ENCODE data around the gene ZNF516. TPM values are rescaled to one million over a fixed set of nuclear protein-coding genes. Genes with fewer than 3 reads are reported as not detected.

The ZNF516 gene
- total RNA-seq, 6 donors from 2014 or later: 21.9 to 44.3 (median 36.5) TPM

- TF ChIP-seq EP300 (IDR thresholded peaks at IDR 0.05): no peak
- TF ChIP-seq POLR2AphosphoS5 (IDR thresholded peaks at IDR 0.05): no peak
- TF ChIP-seq, protein P1, sequence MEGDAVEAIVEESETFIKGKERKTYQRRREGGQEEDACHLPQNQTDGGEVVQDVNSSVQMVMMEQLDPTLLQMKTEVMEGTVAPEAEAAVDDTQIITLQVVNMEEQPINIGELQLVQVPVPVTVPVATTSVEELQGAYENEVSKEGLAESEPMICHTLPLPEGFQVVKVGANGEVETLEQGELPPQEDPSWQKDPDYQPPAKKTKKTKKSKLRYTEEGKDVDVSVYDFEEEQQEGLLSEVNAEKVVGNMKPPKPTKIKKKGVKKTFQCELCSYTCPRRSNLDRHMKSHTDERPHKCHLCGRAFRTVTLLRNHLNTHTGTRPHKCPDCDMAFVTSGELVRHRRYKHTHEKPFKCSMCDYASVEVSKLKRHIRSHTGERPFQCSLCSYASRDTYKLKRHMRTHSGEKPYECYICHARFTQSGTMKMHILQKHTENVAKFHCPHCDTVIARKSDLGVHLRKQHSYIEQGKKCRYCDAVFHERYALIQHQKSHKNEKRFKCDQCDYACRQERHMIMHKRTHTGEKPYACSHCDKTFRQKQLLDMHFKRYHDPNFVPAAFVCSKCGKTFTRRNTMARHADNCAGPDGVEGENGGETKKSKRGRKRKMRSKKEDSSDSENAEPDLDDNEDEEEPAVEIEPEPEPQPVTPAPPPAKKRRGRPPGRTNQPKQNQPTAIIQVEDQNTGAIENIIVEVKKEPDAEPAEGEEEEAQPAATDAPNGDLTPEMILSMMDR (IDR thresholded peaks at IDR 0.05): no peak
- TF ChIP-seq POLR2A (IDR thresholded peaks at IDR 0.05): no peak
- ATAC-seq (ENCODE audit: low FRiP score in 2 of 2): peak; percentile 39 to 43
- Histone ChIP-seq H3K4me3 (no peak overlapping the region), H3K27ac (no peak overlapping the region), H3K36me3 (no peaks in the 10 kb centered on the region), H3K9me3 (no peaks in the 10 kb centered on the region), H3K4me1 (peaks cover 0 to 39% (median 25%) of the 10 kb centered on the region in 4 donors), H3K27me3 (no peaks in the 10 kb centered on the region)
- DNase-seq: peak in 1 of 2 donors; percentile 51
- WGBS, 2 donors: 77 to 91% methylated on average over 8 to 21 of the region's 21 CpGs
Measured at GRCh38 chr18:76412010-76412817, 82.8 kb downstream of the ZNF516 start.

DNA sequence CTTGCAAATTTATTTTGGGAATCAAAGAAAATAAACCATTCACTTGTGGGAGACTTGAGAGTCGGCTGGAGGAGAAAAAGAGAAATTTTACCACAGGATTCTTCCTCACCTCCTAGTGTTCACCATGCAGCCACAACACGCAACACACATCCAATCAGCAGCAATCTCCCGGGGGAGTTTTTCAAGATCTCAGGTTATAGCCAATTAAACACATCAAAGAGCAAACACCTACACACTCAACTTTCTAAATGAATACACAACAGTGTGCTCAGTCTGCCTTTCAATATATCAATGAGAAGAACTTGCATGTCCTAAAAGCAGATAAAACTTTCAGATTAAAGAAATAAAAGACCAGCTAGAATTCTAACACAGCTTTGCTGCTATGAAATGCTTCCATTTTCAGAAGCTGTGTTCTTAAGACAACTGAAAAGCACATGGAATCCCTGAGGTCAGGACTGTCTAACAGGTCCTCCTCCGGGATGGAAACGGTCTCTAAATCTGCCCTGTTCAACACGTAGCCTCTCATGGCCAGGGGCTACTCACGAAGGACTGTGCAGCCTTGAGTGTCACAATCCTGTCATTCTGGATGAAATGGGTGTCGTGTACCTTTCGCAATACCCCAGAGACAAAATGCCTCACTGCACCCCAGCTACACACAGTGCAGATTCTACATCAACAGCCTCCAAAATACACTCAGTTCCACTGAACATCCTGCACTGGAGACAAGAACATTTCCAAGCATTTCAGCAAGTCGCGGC is 84.2 kb downstream of the ZNF516 start:
- 61 to 72% methylated on average over 8 to 11 of the region's 11 CpGs for WGBS, 2 donors
- no peak overlapping the region for H3K27ac ChIP-seq
- peaks cover 0 to 33% (median 22%) of the 10 kb centered on the region in 4 donors for H3K4me1 ChIP-seq
- H3K27me3 ChIP-seq: no peaks in the 10 kb centered on the region
- no peaks in the 10 kb centered on the region for H3K9me3 ChIP-seq
- TF ChIP-seq, protein P1 (IDR thresholded peaks at IDR 0.05): no peak
- no peak for ATAC-seq (ENCODE audit: low FRiP score in 2 of 2)
- no peak overlapping the region for H3K4me3 ChIP-seq
- no peak for DNase-seq
- no peaks in the 10 kb centered on the region for H3K36me3 ChIP-seq

- Histone ChIP-seq H3K27ac (no peak overlapping the region), H3K27me3 (no peaks in the 10 kb centered on the region), H3K4me1 (peaks cover 0 to 27% (median 15%) of the 10 kb centered on the region in 4 donors), H3K36me3 (no peaks in the 10 kb centered on the region), H3K4me3 (no peak overlapping the region), H3K9me3 (no peaks in the 10 kb centered on the region)
- TF ChIP-seq POLR2AphosphoS5 (IDR thresholded peaks at IDR 0.05): no peak
- TF ChIP-seq EP300 (IDR thresholded peaks at IDR 0.05): no peak
- TF ChIP-seq POLR2A (IDR thresholded peaks at IDR 0.05): no peak
- TF ChIP-seq, protein P1 (IDR thresholded peaks at IDR 0.05): no peak
- WGBS, 2 donors: 66 to 68% methylated on average over 5 of the region's 5 CpGs
- no peak for ATAC-seq (ENCODE audit: low FRiP score in 2 of 2)
- no peak for DNase-seq
Measured at GRCh38 chr18:76410033-76410432, 85.0 kb downstream of the ZNF516 start.

DNA sequence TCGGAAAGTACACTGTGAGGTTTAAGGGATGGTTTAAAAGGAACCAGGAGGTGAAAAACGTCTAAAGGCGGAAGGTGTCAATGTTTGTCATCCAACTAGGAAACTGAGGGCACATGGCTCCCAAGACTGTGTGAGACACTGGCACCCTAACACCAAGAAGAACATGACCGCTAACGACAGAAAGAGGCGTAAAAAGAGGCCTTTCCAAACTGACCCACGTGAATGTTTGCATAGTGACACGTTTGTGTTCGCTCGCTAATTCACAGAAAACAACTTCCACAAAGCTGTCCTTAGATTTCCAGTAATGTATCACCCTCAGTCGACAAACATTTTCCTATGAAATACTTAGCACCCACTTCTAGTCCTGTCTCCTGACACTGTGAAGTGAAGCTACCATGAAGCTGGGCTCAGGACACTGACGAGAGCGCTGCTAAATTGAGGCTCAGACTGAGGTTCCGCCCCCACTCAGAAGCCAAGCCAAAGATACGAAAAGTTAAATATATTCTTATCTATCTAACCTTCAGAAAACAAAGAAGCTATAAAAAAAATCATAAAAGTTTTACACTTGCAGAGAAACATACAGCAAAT is 86.5 kb downstream of the ZNF516 start:
- H3K4me3 ChIP-seq: no peak overlapping the region
- no peaks in the 10 kb centered on the region for H3K36me3 ChIP-seq
- H3K27ac ChIP-seq: no peak overlapping the region
- DNase-seq (no peak), ATAC-seq (ENCODE audit: low FRiP score in 2 of 2) (no peak)
- no peak for TF ChIP-seq POLR2AphosphoS5 (IDR thresholded peaks at IDR 0.05)
- TF ChIP-seq POLR2A (IDR thresholded peaks at IDR 0.05): no peak
- TF ChIP-seq EP300 (IDR thresholded peaks at IDR 0.05): no peak
- TF ChIP-seq, protein P1 (IDR thresholded peaks at IDR 0.05): no peak
- H3K4me1 ChIP-seq: peaks cover 0 to 27% (median 11%) of the 10 kb centered on the region in 4 donors
- 85 to 90% methylated on average over 15 of the region's 15 CpGs for WGBS, 2 donors
- H3K27me3 ChIP-seq: no peaks in the 10 kb centered on the region
- no peaks in the 10 kb centered on the region for H3K9me3 ChIP-seq
